Transverse colon (tissue), 4 donors: ENCODE data around the gene STOX1. TPM values are rescaled to one million over a fixed set of nuclear protein-coding genes. Genes with fewer than 3 reads are reported as not detected.

ENCODE experiments used
- DNase-seq: peaks from one replicate; pipeline ENCODE4 v3.0.0-alpha.2; 2019
- H3K27ac ChIP-seq, 4 donors: fragments of 200-600 bp; sonication (generic); 2 replicates each; pipeline ENCODE4 v1.5.1; 2016 to 2018; ENCODE audit warnings: inconsistent platforms in 4 of 4
- H3K27me3 ChIP-seq: fragments of 200-600 bp; sonication (generic); 2 replicates; pipeline ENCODE4 v1.5.1; 2017; ENCODE audit warnings: inconsistent platforms
- H3K36me3 ChIP-seq, 4 donors: fragments of 200-600 bp; sonication (generic); 2 replicates each; pipeline ENCODE4 v1.5.1; 2017 to 2019; ENCODE audit warnings: inconsistent platforms in 4 of 4
- H3K4me1 ChIP-seq, 4 donors: fragments of 200-600 bp; sonication (generic); 2 replicates each; pipeline ENCODE4 v1.5.1; 2017 to 2020; ENCODE audit warnings: inconsistent platforms in 4 of 4
- H3K4me3 ChIP-seq, 4 donors: fragments of 200-600 bp; sonication (generic); 1 replicate in 1 of 4; 2 replicates in 3 of 4; pipeline versions ENCODE4 v1.5.1 to v1.6.1; 2017 to 2019; ENCODE audit warnings: inconsistent platforms in 4 of 4
- H3K9me3 ChIP-seq, 2 donors: fragments of 200-600 bp; sonication (generic); 2 replicates each; pipeline ENCODE4 v1.5.1; 2017 to 2019; ENCODE audit warnings: inconsistent platforms in 2 of 2
- EP300 ChIP-seq: sonication (generic); formaldehyde crosslinking; IDR thresholded peaks from one replicate; pipeline ENCODE4 v1.6.1; 2017; ENCODE audit warnings: antibody characterized with exemption, low read depth
- POLR2A ChIP-seq: fragments of 450-650 bp; IDR thresholded peaks from one replicate; pipeline ENCODE4 v1.6.1; 2016; ENCODE audit warnings: antibody characterized with exemption, mild to moderate bottlenecking, moderate library complexity
- POLR2AphosphoS5 ChIP-seq, 3 donors: sonication (generic); formaldehyde crosslinking; IDR thresholded peaks; one replicate each; pipeline ENCODE4 v1.6.1; 2016; ENCODE audit warnings: antibody characterized with exemption in 3 of 3
- WGBS, 2 donors: methylation state at CpG; one replicate each; pipeline ENCODE4 v1.1.5; 2018; ENCODE audit warnings: low coverage in 1 of 2; 5-methylcytosine and 5-hydroxymethylcytosine counted together
- in situ Hi-C, 4 donors: fragments of 200-750 bp; cut with MboI; loops; one replicate each; pipeline versions ENCODE4 v1.15.0 to v1.15.1; 2017; ENCODE audit warnings: low sequenced_read_pairs in 3 of 4, low pct_ligation_motif_present in 1 of 4, low pct_unique_long_range_greater_than_20kb in 1 of 4
- intact Hi-C: fragments of 100-400 bp; cut with DNase I; formaldehyde crosslinking; loops from one replicate; pipeline ENCODE4 v1.15.1; 2023; ENCODE audit warnings: low total_unique reads
- total RNA-seq, 4 donors: library from RNA; depleted of rRNA; stranded (reverse); fragments of >200 nt; gene quantifications; one replicate each; pipeline ENCODE4 v1.1.0, GENCODE V29; 2016
- TF ChIP-seq, protein P1 (sequence below), 5 experiments: fragments of 200-600 bp in 3 of 5; fragments of 450-650 bp in 2 of 5; sonication (generic) in 3 of 5; IDR thresholded peaks; 1 replicate in 2 of 5; 2 replicates in 3 of 5; pipeline ENCODE4 v1.5.1; 2016 to 2017; ENCODE audit warnings: antibody characterized with exemption in 5 of 5, inconsistent platforms in 3 of 5, mild to moderate bottlenecking in 2 of 5, moderate library complexity in 1 of 5

STOX1 gene
- 1 to 10 TPM in 3 of 4 donors, under 1 TPM in 1; 0.40 to 2.0 (median 1.4) TPM for total RNA-seq

DNA sequence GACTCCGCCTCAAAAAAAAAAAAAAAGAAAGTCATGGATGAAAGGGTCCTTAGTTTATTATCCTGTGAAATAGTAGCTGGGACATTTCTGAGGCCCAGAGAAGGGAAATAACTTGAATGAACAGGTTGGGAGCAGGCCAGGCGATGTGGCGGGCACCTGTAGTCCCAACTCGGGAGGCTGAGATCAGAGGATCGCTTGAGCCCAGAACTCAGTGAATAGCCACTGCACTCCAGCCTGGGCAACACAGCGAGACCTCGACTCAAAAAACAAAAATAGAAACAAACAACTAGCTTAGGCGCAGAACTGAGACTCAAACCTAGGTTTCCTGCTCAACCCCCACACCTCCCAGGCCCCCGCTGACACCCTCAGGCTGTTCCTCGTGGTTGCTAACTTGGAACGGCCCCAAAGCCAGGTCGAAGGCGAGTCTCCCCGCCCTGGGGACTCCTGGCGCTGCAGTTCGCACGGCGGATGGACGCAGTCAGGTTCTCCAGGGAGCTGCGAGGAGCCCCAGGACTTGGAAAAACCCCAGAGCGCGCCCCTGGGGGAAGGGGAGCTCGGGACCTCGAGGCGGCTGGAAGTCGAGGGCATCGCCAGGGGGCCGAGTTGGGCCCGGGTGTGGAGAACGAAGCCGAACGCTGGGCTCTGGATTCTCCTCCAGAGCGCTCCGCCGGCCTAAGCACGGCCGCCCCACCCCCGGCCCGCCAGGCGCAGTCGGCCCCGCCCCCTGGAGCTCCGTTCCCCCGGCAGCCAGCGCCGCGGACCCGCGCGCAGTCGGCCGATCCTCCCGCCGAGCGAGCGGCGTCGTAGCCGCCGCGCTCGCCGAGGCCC lies at the start of gene STOX1:
STOX1 (plus strand) TSS at position 768 of the 828 bp plus-strand sequence. CDS start 93 bp downstream, outside the sequence.
- peak within 1 kb of the TSS; percentile 39 to 75 (median 64) for H3K27ac ChIP-seq
- H3K4me3 ChIP-seq: peak within 1 kb of the TSS; percentile 51 to 61 (median 54)
- H3K27me3 ChIP-seq: no peaks in the 10 kb centered on the region
- TF ChIP-seq, protein P1, sequence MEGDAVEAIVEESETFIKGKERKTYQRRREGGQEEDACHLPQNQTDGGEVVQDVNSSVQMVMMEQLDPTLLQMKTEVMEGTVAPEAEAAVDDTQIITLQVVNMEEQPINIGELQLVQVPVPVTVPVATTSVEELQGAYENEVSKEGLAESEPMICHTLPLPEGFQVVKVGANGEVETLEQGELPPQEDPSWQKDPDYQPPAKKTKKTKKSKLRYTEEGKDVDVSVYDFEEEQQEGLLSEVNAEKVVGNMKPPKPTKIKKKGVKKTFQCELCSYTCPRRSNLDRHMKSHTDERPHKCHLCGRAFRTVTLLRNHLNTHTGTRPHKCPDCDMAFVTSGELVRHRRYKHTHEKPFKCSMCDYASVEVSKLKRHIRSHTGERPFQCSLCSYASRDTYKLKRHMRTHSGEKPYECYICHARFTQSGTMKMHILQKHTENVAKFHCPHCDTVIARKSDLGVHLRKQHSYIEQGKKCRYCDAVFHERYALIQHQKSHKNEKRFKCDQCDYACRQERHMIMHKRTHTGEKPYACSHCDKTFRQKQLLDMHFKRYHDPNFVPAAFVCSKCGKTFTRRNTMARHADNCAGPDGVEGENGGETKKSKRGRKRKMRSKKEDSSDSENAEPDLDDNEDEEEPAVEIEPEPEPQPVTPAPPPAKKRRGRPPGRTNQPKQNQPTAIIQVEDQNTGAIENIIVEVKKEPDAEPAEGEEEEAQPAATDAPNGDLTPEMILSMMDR (IDR thresholded peaks at IDR 0.05): no peak
- no peak for TF ChIP-seq POLR2A
- no peak for TF ChIP-seq EP300
- no peak for TF ChIP-seq POLR2AphosphoS5 (IDR thresholded peaks at IDR 0.05)
- H3K9me3 ChIP-seq: no peaks in the 10 kb centered on the region
- peaks cover 0 to 12% (median 8%) of the 10 kb centered on the region in 4 donors for H3K4me1 ChIP-seq
- intact Hi-C loops (loop anchor here (10.0 kb wide), 1 partner anchor 68 kb away; no protein-coding TSS in a partner anchor), in situ Hi-C loops (no loop called here)
- WGBS, 2 donors: 16 to 23% methylated on average over 6 to 20 of the region's 63 CpGs
- no peaks in the 10 kb centered on the region for H3K36me3 ChIP-seq
- peak; percentile 71 for DNase-seq

GRCh38 chr10:68781613-68782574 lies 45.4 kb upstream of the STOX1 start:
- Histone ChIP-seq H3K4me3 (no peak overlapping the region), H3K4me1 (no peaks in the 10 kb centered on the region), H3K27ac (no peak overlapping the region), H3K9me3 (no peaks in the 10 kb centered on the region), H3K27me3 (no peaks in the 10 kb centered on the region), H3K36me3 (peaks cover 0 to 46% (median 19%) of the 10 kb centered on the region in 4 donors)
- TF ChIP-seq POLR2AphosphoS5 (IDR thresholded peaks at IDR 0.05): no peak
- no peak for TF ChIP-seq POLR2A
- in situ Hi-C loops (loop anchor here in 1 of 4 donors (10.0 kb wide), 1 partner anchor 113 kb away; no protein-coding TSS in a partner anchor), intact Hi-C loops (no loop called here)
- DNase-seq: no peak
- WGBS, 2 donors: 85 to 89% methylated on average over 6 of the region's 6 CpGs

- whole genome bisulfite sequencing, 2 donors: 87 to 100% methylated on average over 4 to 7 of the region's 7 CpGs
- intact Hi-C loops (no loop called here), in situ Hi-C loops (loop anchor here in 1 of 4 donors (10.0 kb wide), 1 partner anchor 110 kb away; no protein-coding TSS in a partner anchor)
- Histone ChIP-seq H3K27ac (no peak overlapping the region), H3K9me3 (no peaks in the 10 kb centered on the region), H3K36me3 (peaks cover 0 to 47% (median 26%) of the 10 kb centered on the region in 4 donors), H3K4me1 (no peaks in the 10 kb centered on the region), H3K4me3 (no peak overlapping the region), H3K27me3 (no peaks in the 10 kb centered on the region)
- TF ChIP-seq, protein P1 (IDR thresholded peaks at IDR 0.05): no peak
- TF ChIP-seq POLR2A: no peak
- no peak for TF ChIP-seq POLR2AphosphoS5 (IDR thresholded peaks at IDR 0.05)
- no peak for TF ChIP-seq EP300
- no peak for DNase-seq
These were observed 42.9 kb upstream of the STOX1 start for GRCh38 chr10:68784476-68784875.

- no peak overlapping the region for H3K4me3 ChIP-seq
- H3K9me3 ChIP-seq: no peaks in the 10 kb centered on the region
- no peaks in the 10 kb centered on the region for H3K27me3 ChIP-seq
- peaks cover 0 to 71% (median 36%) of the 10 kb centered on the region in 4 donors for H3K36me3 ChIP-seq
- H3K27ac ChIP-seq: no peak overlapping the region
- 70 to 84% methylated on average over 3 of the region's 3 CpGs for WGBS, 2 donors
- in situ Hi-C loops: loop anchor here in 1 of 4 donors (10.0 kb wide), 1 partner anchor 107 kb away; no protein-coding TSS in a partner anchor
- intact Hi-C loops: no loop called here
- no peak for DNase-seq
- no peaks in the 10 kb centered on the region for H3K4me1 ChIP-seq
- TF ChIP-seq POLR2AphosphoS5 (IDR thresholded peaks at IDR 0.05): no peak
- TF ChIP-seq EP300: no peak
- no peak for TF ChIP-seq POLR2A
- TF ChIP-seq, protein P1 (IDR thresholded peaks at IDR 0.05): no peak
These were observed 39.5 kb upstream of the STOX1 start for GRCh38 chr10:68787813-68788212.
